K562 (cell line): ENCODE data around the gene FAM20C. TPM values are rescaled to one million over a fixed set of nuclear protein-coding genes. Genes with fewer than 3 reads are reported as not detected.

Source experiments
- TBP ChIP-seq: optimal IDR thresholded peaks from 2 replicates; pipeline ENCODE3; 2011; ENCODE audit warnings: low read depth, low read length, improper control_type of control experiment
- WHSC1 ChIP-seq: IDR thresholded peaks from one replicate; pipeline ENCODE4 v1.6.1; 2012; ENCODE audit warnings: low read length, control low read depth, inconsistent platforms
- ZNF318 ChIP-seq, 2 experiments: fragments of 450-650 bp; IDR thresholded peaks; 2 replicates each; pipeline ENCODE4 v1.6.1; 2016; ENCODE audit warnings: mild to moderate bottlenecking in 2 of 2, borderline replicate concordance in 1 of 2, low read depth in 1 of 2, moderate library complexity in 1 of 2
- polyA plus RNA-seq, 8 experiments: library from polyadenylated mRNA; depleted of rRNA in 4 of 8; stranded (reverse) in 5 of 8; unstranded in 3 of 8; fragments of >200 nt; fragmentation: Nextera tagmentation in 2 of 8; fragmentation: Illumina TruSeq in 1 of 8; extraction: Ambion mirVana in 2 of 8; extraction: Trizol in 1 of 8; gene quantifications; 2 replicates each; pipeline versions ENCODE4 v1.2.1 to v1.2.3, GENCODE V29; 2011 to 2014; ENCODE audit warnings: inconsistent platforms in 1 of 8, missing spikeins in 1 of 8
- total RNA-seq, 7 experiments: library from RNA; depleted of rRNA in 6 of 7; stranded (reverse); fragments of >200 nt in 6 of 7; fragmentation: Illumina TruSeq in 2 of 7; extraction: Trizol in 2 of 7; gene quantifications; 2 replicates each; pipeline versions ENCODE4 v1.2.1 to v1.2.3, GENCODE V29; 2011 to 2021; ENCODE audit warnings: low replicate concordance in 1 of 7
- TF ChIP-seq, protein P1 (sequence below): fragments of 250-450 bp; sonication (Bioruptor Pico); IDR thresholded peaks from 2 replicates; pipeline ENCODE4 v1.8.0; 2021; ENCODE audit warnings: moderate library complexity, mild to moderate bottlenecking, inconsistent platforms
- TF ChIP-seq, protein P2 (sequence below), 2 experiments: fragments of 450-650 bp in 1 of 2; sonication (generic) in 1 of 2; formaldehyde crosslinking in 1 of 2; IDR thresholded peaks; 2 replicates each; pipeline versions ENCODE4 v1.7.1 to v1.9.0; 2016 to 2022; ENCODE audit warnings: inconsistent platforms in 1 of 2, mild to moderate bottlenecking in 1 of 2, missing genetic modification reagents in 1 of 2

FAM20C gene
- total and polyA plus RNA-seq, 9 of the 15 experiments (the other 6 are each of a cell fraction or from before 2014, with no cell fraction given), result 0.09 TPM; not detected in 8

DNA sequence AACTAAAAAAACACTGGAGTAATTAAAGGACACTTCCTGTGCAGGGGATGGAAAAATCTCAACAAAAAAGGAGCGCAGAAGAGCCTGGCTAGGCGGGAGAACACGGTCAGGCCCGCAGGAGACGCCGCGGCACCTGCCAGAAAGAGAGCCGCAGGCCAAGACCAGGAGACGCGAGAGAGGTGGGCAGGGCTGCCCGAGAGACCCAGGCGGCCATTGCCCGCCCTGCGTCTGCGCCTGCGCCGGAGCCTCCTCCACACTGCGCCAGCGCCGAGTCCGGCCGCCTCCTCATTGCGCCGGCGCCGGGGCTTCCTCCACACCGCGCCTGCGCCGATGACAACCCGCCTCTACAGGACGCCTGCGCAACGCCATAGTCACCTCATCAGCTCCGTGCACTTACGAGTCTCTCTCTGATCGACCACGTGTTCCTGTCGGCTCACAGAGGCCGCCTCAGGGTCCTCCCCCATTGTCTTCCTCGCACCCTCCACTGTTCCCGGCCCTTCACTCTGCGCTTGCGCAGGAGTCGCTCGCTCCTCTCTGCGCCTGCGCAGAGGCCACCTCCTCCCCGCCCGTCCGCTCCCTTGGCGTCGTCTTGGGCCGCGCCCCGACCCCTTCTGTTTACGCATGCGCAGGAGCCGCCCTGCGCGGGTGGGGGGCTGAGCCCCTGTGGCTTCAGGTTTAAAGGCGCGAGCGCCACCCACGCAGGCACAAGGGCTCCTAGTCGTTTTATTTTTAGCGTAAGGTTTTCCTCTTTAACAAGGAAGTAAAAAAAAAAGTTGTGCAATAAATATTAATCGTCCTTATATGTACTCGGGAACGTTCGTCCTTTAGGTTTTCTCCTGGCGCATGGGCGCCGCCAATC, 43.2 kb upstream of the FAM20C start (continued):
- TF ChIP-seq, protein P1, sequence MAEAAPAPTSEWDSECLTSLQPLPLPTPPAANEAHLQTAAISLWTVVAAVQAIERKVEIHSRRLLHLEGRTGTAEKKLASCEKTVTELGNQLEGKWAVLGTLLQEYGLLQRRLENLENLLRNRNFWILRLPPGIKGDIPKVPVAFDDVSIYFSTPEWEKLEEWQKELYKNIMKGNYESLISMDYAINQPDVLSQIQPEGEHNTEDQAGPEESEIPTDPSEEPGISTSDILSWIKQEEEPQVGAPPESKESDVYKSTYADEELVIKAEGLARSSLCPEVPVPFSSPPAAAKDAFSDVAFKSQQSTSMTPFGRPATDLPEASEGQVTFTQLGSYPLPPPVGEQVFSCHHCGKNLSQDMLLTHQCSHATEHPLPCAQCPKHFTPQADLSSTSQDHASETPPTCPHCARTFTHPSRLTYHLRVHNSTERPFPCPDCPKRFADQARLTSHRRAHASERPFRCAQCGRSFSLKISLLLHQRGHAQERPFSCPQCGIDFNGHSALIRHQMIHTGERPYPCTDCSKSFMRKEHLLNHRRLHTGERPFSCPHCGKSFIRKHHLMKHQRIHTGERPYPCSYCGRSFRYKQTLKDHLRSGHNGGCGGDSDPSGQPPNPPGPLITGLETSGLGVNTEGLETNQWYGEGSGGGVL (CRISPR knock-in tag), result no peak
- TF ChIP-seq ZNF318 (IDR thresholded peaks at IDR 0.05; ENCODE audit: borderline replicate concordance in 1 of 2, low read depth in 1 of 2) (no peak), WHSC1 (no peak), TBP (peak; percentile 77)
- TF ChIP-seq, protein P2, sequence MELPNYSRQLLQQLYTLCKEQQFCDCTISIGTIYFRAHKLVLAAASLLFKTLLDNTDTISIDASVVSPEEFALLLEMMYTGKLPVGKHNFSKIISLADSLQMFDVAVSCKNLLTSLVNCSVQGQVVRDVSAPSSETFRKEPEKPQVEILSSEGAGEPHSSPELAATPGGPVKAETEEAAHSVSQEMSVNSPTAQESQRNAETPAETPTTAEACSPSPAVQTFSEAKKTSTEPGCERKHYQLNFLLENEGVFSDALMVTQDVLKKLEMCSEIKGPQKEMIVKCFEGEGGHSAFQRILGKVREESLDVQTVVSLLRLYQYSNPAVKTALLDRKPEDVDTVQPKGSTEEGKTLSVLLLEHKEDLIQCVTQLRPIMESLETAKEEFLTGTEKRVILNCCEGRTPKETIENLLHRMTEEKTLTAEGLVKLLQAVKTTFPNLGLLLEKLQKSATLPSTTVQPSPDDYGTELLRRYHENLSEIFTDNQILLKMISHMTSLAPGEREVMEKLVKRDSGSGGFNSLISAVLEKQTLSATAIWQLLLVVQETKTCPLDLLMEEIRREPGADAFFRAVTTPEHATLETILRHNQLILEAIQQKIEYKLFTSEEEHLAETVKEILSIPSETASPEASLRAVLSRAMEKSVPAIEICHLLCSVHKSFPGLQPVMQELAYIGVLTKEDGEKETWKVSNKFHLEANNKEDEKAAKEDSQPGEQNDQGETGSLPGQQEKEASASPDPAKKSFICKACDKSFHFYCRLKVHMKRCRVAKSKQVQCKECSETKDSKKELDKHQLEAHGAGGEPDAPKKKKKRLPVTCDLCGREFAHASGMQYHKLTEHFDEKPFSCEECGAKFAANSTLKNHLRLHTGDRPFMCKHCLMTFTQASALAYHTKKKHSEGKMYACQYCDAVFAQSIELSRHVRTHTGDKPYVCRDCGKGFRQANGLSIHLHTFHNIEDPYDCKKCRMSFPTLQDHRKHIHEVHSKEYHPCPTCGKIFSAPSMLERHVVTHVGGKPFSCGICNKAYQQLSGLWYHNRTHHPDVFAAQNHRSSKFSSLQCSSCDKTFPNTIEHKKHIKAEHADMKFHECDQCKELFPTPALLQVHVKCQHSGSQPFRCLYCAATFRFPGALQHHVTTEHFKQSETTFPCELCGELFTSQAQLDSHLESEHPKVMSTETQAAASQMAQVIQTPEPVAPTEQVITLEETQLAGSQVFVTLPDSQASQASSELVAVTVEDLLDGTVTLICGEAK (IDR thresholded peaks at IDR 0.05), result peak; percentile 55; the same call in 1 of the 2 replicates
- TF ChIP-seq, protein P2 (CRISPR knock-in tag; IDR thresholded peaks at IDR 0.05), result no peak
